ENCODE results near the gene ARPP19. TPM values are rescaled to one million over a fixed set of nuclear protein-coding genes. Genes with fewer than 3 reads are reported as not detected.

ARPP19 gene
- total and polyA plus RNA-seq, 2 of the 4 experiments (the other 2 are of a cell fraction): 33.4 to 65.2 TPM

GRCh38 chr15:52520421-52520820 is 48.4 kb downstream of the ARPP19 start:
- dilution Hi-C loops (cut with HindIII; ENCODE audit: low sequenced_read_pairs, unreplicated experiment): no loop called here
- ATAC-seq (ENCODE audit: low read depth): no peak
- ChIA-PET CTCF (no interaction called here), POLR2A (ENCODE audit: unreplicated experiment) (no interaction called here)
- H4K5ac ChIP-seq (ENCODE audit: low read depth, low read length): no peak overlapping the region
- H3K9me3 ChIP-seq (ENCODE audit: control insufficient read depth, insufficient read depth, low read length): no peaks in the 10 kb centered on the region
- in situ Hi-C loops (cut with MboI; ENCODE audit: low sequenced_read_pairs): no loop called here
- no peak overlapping the region for H4K91ac ChIP-seq (ENCODE audit: insufficient read depth, low read depth, low read length)
- H2BK20ac ChIP-seq (ENCODE audit: low read depth, low read length): no peak overlapping the region
- H3K27me3 ChIP-seq (ENCODE audit: control insufficient read depth, insufficient read depth, low read length): no peaks in the 10 kb centered on the region
- no peak for DNase-seq
- H2BK5ac ChIP-seq (ENCODE audit: low read depth, low read length, poor library complexity, severe bottlenecking): no peak overlapping the region
- peaks cover 9% of the 10 kb centered on the region for H3K4me1 ChIP-seq (ENCODE audit: control insufficient read depth, insufficient read depth, low read length)
- no peak overlapping the region for H2BK15ac ChIP-seq (ENCODE audit: low read depth, low read length)
- H3K36me3 ChIP-seq (ENCODE audit: control insufficient read depth, insufficient read depth, low read length): no peaks in the 10 kb centered on the region
- H3K18ac ChIP-seq (ENCODE audit: low read depth, low read length): no peak overlapping the region
- H4K8ac ChIP-seq (ENCODE audit: low read depth in 2 of 2, low read length in 2 of 2): no peak overlapping the region
- no peak overlapping the region for H3K23ac ChIP-seq (ENCODE audit: low read depth, low read length)
- no peak overlapping the region for H3K56ac ChIP-seq (ENCODE audit: extremely low read depth, insufficient read depth, low read length)
- intact Hi-C loops (cut with micrococcal nuclease): no loop called here
- no peak overlapping the region for H3K4me2 ChIP-seq (ENCODE audit: low read depth, low read length)
- H3K27ac ChIP-seq (ENCODE audit: insufficient read depth, low read length): no peak overlapping the region
- H2BK120ac ChIP-seq (ENCODE audit: low read depth, low read length): no peak overlapping the region
- TF ChIP-seq NFE2L2 (IDR thresholded peaks at IDR 0.05; ENCODE audit: low read depth, low read length) (no peak), RCOR1 (IDR thresholded peaks at IDR 0.05; ENCODE audit: insufficient replicate concordance, low read length) (no peak), MAZ (IDR thresholded peaks at IDR 0.05; ENCODE audit: borderline replicate concordance, low read depth, low read length) (no peak), POLR2A (IDR thresholded peaks at IDR 0.05; ENCODE audit: low read depth, low read length) (no peak), FOS (IDR thresholded peaks at IDR 0.05; ENCODE audit: low read depth, low read length) (no peak), BHLHE40 (IDR thresholded peaks at IDR 0.05; ENCODE audit: low read depth, low read length) (no peak), CTCF (conservative IDR thresholded peaks at IDR 0.05; ENCODE audit: low read depth, low read length) (no peak), MAFK (IDR thresholded peaks at IDR 0.05; ENCODE audit: low read depth, low read length) (no peak), RFX5 (IDR thresholded peaks at IDR 0.05; ENCODE audit: low read depth, low read length) (no peak), MXI1 (IDR thresholded peaks at IDR 0.05; ENCODE audit: borderline replicate concordance, low read depth, low read length) (no peak)
- no peak overlapping the region for H3K9ac ChIP-seq (ENCODE audit: low read depth, low read length)
- H2AK9ac ChIP-seq (replicated peaks; ENCODE audit: low read depth, low read length, poor library complexity): no peak overlapping the region
- H2AFZ ChIP-seq (replicated peaks; ENCODE audit: low read length, poor library complexity): no peak overlapping the region
- H2AK5ac ChIP-seq (ENCODE audit: low read depth, low read length): no peak overlapping the region
- H3K14ac ChIP-seq (replicated peaks; ENCODE audit: low read depth, low read length): no peak overlapping the region
- H3K79me1 ChIP-seq (ENCODE audit: low read depth in 1 of 2, low read length in 2 of 2): peaks cover 27 to 62% of the 10 kb centered on the region in 2 experiments
- no TSS peak for BruUV-seq (replicated peaks)
- peaks cover 10% of the 10 kb centered on the region for H3K9me1 ChIP-seq (ENCODE audit: insufficient read depth, low read length)
- no peak overlapping the region for H3K4ac ChIP-seq (ENCODE audit: low read depth, low read length)
- peaks cover 23% of the 10 kb centered on the region; the same call in 1 of the 2 replicates for H4K20me1 ChIP-seq (ENCODE audit: insufficient read depth, low read length)
- no peak overlapping the region for H3K4me3 ChIP-seq (ENCODE audit: insufficient read depth, low read depth, low read length)

All from IMR-90 (cell line).